Measurements from ENCODE around the gene DNASE1L2. TPM values are rescaled to one million over a fixed set of nuclear protein-coding genes. Genes with fewer than 3 reads are reported as not detected.

The DNASE1L2 gene
- total and polyA plus RNA-seq, 2 donors (not counting 3 experiments of a cell fraction or from before 2014, with no cell fraction given), result 0.57 to 1.2 TPM

DNA sequence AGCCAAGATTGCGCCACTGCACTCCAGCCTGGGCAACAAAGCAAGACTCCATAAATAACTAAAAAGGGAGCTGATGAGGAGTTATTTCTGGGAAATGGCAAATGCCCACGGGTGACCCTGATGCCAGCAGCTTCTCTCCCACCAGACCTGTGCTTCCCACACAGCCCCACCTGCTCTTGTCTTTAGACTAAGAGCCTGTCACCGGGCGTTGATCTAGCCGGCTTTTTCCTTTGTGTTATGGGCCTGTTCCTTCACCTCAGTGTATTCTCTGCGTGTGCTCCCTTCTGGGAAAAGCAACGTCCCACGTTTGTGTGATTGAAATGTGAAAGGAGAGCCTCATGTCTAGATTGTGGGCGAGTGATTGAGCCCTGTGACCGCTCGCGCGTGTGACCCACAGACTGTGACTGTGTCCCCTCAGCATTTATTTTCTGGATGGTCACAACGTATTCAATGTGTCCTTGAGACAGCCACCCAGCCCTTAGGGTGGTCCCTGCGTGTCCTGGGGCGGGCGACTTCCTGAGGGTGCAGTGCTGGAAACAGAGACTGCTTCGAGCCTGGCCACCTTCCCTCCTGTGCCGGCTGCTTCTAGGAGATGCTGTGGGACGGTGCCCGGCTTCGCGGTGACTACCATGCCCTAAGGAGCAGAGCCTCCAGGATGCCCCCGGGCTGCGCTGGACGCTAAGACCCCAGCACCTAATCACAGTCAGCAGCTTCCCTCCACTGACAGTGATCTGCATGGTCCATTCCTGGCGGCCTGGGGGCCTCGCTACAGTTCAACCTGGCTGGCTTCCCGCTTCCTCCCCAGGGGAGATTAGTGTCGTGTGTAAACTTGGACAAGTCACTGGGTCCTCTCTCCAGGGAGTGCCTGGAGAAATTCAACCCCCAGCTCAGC lies 39.5 kb downstream of the DNASE1L2 start:
- TSS peak; percentile 93 for BruUV-seq (replicated peaks)
- DNase-seq (ENCODE audit: low read depth, low spot score), result no peak
- Histone ChIP-seq H3K4me1 (ENCODE audit: control insufficient read depth, extremely low read depth, insufficient read depth, low read length) (no peaks in the 10 kb centered on the region), H3K27ac (ENCODE audit: insufficient read depth, low read depth, low read length) (no peak overlapping the region), H3K36me3 (ENCODE audit: control insufficient read depth in 2 of 2, extremely low read depth in 1 of 2, insufficient read depth in 2 of 2, low read length in 2 of 2) (peaks cover 0 to 2% of the 10 kb centered on the region in 2 experiments), H3K9me3 (replicated peaks; ENCODE audit: control insufficient read depth, insufficient read depth, low read length) (no peaks in the 10 kb centered on the region), H3K9me1 (replicated peaks; ENCODE audit: control insufficient read depth, extremely low read depth, insufficient read depth, low read length) (no peaks in the 10 kb centered on the region), H3K27me3 (ENCODE audit: control insufficient read depth in 2 of 2, insufficient read depth in 2 of 2, low read length in 2 of 2) (no peaks in the 10 kb centered on the region), H3K4me3 (replicated peaks in 1 of 3; ENCODE audit: insufficient read depth in 1 of 3, low read depth in 1 of 3, low read length in 3 of 3) (no peak overlapping the region), H4K20me1 (replicated peaks; ENCODE audit: control insufficient read depth, extremely low read depth, insufficient read depth, low read length) (no peaks in the 10 kb centered on the region), H3K4me2 (ENCODE audit: insufficient read depth, low read length) (no peak overlapping the region), H2AFZ (ENCODE audit: low read depth, low read length) (no peak overlapping the region), H3K9ac (replicated peaks; ENCODE audit: extremely low read depth, insufficient read depth, low read length) (no peak overlapping the region), H3K79me2 (ENCODE audit: control insufficient read depth, insufficient read depth, low read length) (no peaks in the 10 kb centered on the region)
- no peak for FAIRE-seq
- dilution Hi-C loops (cut with MboI; ENCODE audit: extremely low pct_ligation_motif_present, low sequenced_read_pairs), result no loop called here
- ChIA-PET POLR2A (no interaction called here), CTCF (interaction anchor here (1.0 kb wide), 1 partner anchor 13 kb away, joined by 3 read pairs; no protein-coding TSS in a partner anchor)
- intact Hi-C loops (cut with micrococcal nuclease), result no loop called here
- TF ChIP-seq EZH2 (IDR thresholded peaks at IDR 0.05; ENCODE audit: borderline replicate concordance, low read depth, low read length, severe bottlenecking) (no peak), GATA2 (IDR thresholded peaks at IDR 0.05; ENCODE audit: insufficient read depth, insufficient read length, low read depth, low read length) (no peak), POLR2A (IDR thresholded peaks at IDR 0.05; ENCODE audit: low read depth, low read length) (no peak), JUN (IDR thresholded peaks at IDR 0.05; ENCODE audit: borderline replicate concordance, insufficient read depth, insufficient read length, low read depth) (no peak), MYC (IDR thresholded peaks at IDR 0.05; ENCODE audit: low read depth, low read length) (no peak), FOS (IDR thresholded peaks at IDR 0.05; ENCODE audit: borderline replicate concordance, insufficient read depth, low read length) (no peak), POLR2AphosphoS5 (IDR thresholded peaks at IDR 0.05; ENCODE audit: insufficient read depth, low read depth, low read length) (no peak)
- TF ChIP-seq, protein P1, sequence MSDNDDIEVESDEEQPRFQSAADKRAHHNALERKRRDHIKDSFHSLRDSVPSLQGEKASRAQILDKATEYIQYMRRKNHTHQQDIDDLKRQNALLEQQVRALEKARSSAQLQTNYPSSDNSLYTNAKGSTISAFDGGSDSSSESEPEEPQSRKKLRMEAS (IDR thresholded peaks at IDR 0.05; ENCODE audit: insufficient read depth, insufficient read length), result no peak
- TF ChIP-seq, protein P2, sequence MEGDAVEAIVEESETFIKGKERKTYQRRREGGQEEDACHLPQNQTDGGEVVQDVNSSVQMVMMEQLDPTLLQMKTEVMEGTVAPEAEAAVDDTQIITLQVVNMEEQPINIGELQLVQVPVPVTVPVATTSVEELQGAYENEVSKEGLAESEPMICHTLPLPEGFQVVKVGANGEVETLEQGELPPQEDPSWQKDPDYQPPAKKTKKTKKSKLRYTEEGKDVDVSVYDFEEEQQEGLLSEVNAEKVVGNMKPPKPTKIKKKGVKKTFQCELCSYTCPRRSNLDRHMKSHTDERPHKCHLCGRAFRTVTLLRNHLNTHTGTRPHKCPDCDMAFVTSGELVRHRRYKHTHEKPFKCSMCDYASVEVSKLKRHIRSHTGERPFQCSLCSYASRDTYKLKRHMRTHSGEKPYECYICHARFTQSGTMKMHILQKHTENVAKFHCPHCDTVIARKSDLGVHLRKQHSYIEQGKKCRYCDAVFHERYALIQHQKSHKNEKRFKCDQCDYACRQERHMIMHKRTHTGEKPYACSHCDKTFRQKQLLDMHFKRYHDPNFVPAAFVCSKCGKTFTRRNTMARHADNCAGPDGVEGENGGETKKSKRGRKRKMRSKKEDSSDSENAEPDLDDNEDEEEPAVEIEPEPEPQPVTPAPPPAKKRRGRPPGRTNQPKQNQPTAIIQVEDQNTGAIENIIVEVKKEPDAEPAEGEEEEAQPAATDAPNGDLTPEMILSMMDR (IDR thresholded peaks at IDR 0.05; ENCODE audit: extremely low read depth in 1 of 2, insufficient read depth in 1 of 2, low read depth in 1 of 2, low read length in 2 of 2), result no peak
